C4-2B (cell line): ENCODE results near the gene NELFB.

Experiments used
- ZFX ChIP-seq: fragments of 450-650 bp; IDR thresholded peaks from 2 replicates; pipeline ENCODE4 v1.6.1; 2017
- TF ChIP-seq, protein P1 (sequence below): fragments of 450-650 bp; conservative IDR thresholded peaks from 2 replicates; pipeline ENCODE4 v1.5.1; 2017; ENCODE audit warnings: mild to moderate bottlenecking

DNA sequence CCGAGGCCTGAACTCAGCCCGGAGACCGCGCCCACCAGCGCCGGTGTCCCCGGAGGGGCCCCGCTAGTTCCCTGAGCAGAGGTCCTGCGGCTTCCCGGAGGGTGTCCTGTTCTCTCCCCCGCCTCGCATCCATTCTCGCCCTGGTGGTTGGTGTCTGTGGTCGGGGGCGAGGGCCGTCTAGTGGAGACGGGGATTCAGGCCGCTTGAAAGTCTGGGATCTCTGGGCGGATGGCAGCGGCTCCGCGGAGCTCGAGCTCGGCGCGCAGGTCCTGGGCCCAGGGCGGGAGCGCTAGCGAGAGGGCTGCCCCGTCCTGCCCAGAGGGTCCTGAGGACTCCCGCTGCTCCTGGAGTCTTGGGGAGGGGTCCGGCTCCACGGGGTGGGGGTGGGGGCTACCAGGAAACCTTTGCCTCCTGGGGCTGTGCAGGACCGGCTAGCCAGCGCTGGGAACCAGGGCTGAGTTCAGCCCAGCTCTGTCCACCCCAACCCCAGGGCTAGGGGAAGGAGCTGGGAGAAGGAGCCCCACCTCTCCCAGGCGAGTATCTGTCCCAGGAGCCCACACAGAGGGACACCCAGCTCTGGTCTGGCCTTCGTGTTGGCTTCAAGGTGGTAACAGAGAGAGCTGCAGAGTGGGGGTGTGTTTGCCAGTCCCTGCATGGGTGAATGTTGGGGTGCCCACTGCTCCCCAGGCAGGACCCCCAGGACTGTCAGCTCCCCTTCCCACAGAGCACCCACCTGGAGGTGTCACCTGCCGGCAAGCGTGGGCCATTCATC is 26.4 kb downstream of the NELFB start:
- TF ChIP-seq, protein P1, sequence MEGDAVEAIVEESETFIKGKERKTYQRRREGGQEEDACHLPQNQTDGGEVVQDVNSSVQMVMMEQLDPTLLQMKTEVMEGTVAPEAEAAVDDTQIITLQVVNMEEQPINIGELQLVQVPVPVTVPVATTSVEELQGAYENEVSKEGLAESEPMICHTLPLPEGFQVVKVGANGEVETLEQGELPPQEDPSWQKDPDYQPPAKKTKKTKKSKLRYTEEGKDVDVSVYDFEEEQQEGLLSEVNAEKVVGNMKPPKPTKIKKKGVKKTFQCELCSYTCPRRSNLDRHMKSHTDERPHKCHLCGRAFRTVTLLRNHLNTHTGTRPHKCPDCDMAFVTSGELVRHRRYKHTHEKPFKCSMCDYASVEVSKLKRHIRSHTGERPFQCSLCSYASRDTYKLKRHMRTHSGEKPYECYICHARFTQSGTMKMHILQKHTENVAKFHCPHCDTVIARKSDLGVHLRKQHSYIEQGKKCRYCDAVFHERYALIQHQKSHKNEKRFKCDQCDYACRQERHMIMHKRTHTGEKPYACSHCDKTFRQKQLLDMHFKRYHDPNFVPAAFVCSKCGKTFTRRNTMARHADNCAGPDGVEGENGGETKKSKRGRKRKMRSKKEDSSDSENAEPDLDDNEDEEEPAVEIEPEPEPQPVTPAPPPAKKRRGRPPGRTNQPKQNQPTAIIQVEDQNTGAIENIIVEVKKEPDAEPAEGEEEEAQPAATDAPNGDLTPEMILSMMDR = no peak
- no peak for TF ChIP-seq ZFX
